A549 (cell line): ENCODE results near the gene PRSS53. TPM values are rescaled to one million over a fixed set of nuclear protein-coding genes. Genes with fewer than 3 reads are reported as not detected.

Source experiments
- ATAC-seq, 2 experiments: fragments of 200-7000 bp in 1 of 2; fragments of >200 bp in 1 of 2; cut with Nextera tagmentation in 1 of 2; cut with Tn5 transposase in 1 of 2; 3 replicates each; pipeline versions ENCODE4 v1.8.0 to v1.9.1; 2018 to 2020; ENCODE audit warnings: mild to moderate bottlenecking in 1 of 2, moderate library complexity in 1 of 2
- CTCF ChIA-PET: fragments of 300-600 bp; sonication (Branson Sonifier 250); formaldehyde crosslinking; extraction: SDS; loops from one replicate; lab custom pipeline; 2021; ENCODE audit warnings: antibody characterized with exemption, inconsistent platforms; lab: Yijun Ruan, JAX
- POLR2A ChIA-PET: fragments of 350-600 bp; formaldehyde crosslinking; extraction: SDS; loops from one replicate; lab custom pipeline; 2021; ENCODE audit warnings: antibody characterized with exemption, inconsistent platforms; lab: Yijun Ruan, JAX
- DNase-seq, 2 experiments: peaks; one replicate each; pipeline versions ENCODE4 v3.0.0 to v3.0.0-alpha.2; 2011 to 2016; ENCODE audit warnings: low read depth in 1 of 2, low spot score in 1 of 2
- FAIRE-seq: peaks from 2 replicates; lab custom pipeline; 2011; peaks lifted over from hg19 to GRCh38; lab: Jason Lieb, UNC
- H3K27ac ChIP-seq, 2 experiments: fragments of >200 bp; sonication (Bioruptor Twin); formaldehyde crosslinking; 3 replicates each; pipeline ENCODE4 v1.5.1; 2016 to 2017
- H3K4me1 ChIP-seq: fragments of >200 bp; sonication (Bioruptor Twin); formaldehyde crosslinking; 3 replicates; pipeline ENCODE4 v1.6.1; 2016
- H3K4me2 ChIP-seq: fragments of >200 bp; sonication (Bioruptor Twin); formaldehyde crosslinking; 3 replicates; pipeline ENCODE4 v1.6.1; 2016
- H3K4me3 ChIP-seq: fragments of >200 bp; sonication (Bioruptor Twin); formaldehyde crosslinking; 3 replicates; pipeline ENCODE4 v1.5.1; 2016
- H3K9me3 ChIP-seq: fragments of >200 bp; sonication (Bioruptor Twin); formaldehyde crosslinking; 3 replicates; pipeline ENCODE4 v1.6.1; 2016
- BCL3 ChIP-seq: fragments of >200 bp; sonication (Bioruptor Twin); formaldehyde crosslinking; IDR thresholded peaks from 3 replicates; pipeline ENCODE4 v1.6.1; 2016
- CBX2 ChIP-seq: fragments of 200-600 bp; sonication (generic); IDR thresholded peaks from 2 replicates; pipeline ENCODE4 v1.6.1; 2016; ENCODE audit warnings: low read depth, mild to moderate bottlenecking, borderline replicate concordance
- CBX8 ChIP-seq: fragments of 200-600 bp; sonication (generic); IDR thresholded peaks from 2 replicates; pipeline ENCODE4 v1.6.1; 2016
- CHD2 ChIP-seq: fragments of 150-350 bp; IDR thresholded peaks from 2 replicates; pipeline ENCODE4 v1.6.1; 2014; ENCODE audit warnings: low read length; ENCODE audit not compliant: partially characterized antibody
- E2F6 ChIP-seq: IDR thresholded peaks from 2 replicates; pipeline ENCODE4 v1.6.1; 2012; ENCODE audit warnings: low read depth, borderline replicate concordance
- ELK1 ChIP-seq: fragments of 150-350 bp; IDR thresholded peaks from 2 replicates; pipeline ENCODE4 v1.6.1; 2014; ENCODE audit warnings: low read depth, mild to moderate bottlenecking, low read length
- ESRRA ChIP-seq: fragments of 150-350 bp; IDR thresholded peaks from 2 replicates; pipeline ENCODE4 v1.6.1; 2014; ENCODE audit warnings: mild to moderate bottlenecking, low read length, borderline replicate concordance
- FOSB ChIP-seq: fragments of 250-450 bp; sonication (Bioruptor Pico); IDR thresholded peaks from 2 replicates; pipeline ENCODE4 v1.5.0; 2020; ENCODE audit warnings: mild to moderate bottlenecking, moderate library complexity
- FOSL2 ChIP-seq, 2 experiments: fragments of 450-650 bp in 1 of 2; fragments of >200 bp in 1 of 2; sonication (Bioruptor Twin) in 1 of 2; formaldehyde crosslinking; IDR thresholded peaks; 2 replicates each; pipeline versions ENCODE4 v1.5.0 to v1.6.1; 2016 to 2020; ENCODE audit warnings: mild to moderate bottlenecking in 1 of 2, moderate library complexity in 1 of 2
- FOXS1 ChIP-seq: fragments of 250-450 bp; sonication (Bioruptor Pico); IDR thresholded peaks from 2 replicates; pipeline ENCODE4 v1.5.0; 2020; ENCODE audit warnings: mild to moderate bottlenecking, moderate library complexity
- GATA3 ChIP-seq: IDR thresholded peaks from 2 replicates; pipeline ENCODE4 v1.6.1; 2012; ENCODE audit warnings: borderline replicate concordance
- HEYL ChIP-seq: fragments of 250-450 bp; sonication (Bioruptor Pico); IDR thresholded peaks from 2 replicates; pipeline ENCODE4 v1.8.0; 2021; ENCODE audit warnings: mild to moderate bottlenecking, moderate library complexity
- HMGXB4 ChIP-seq: fragments of 250-450 bp; sonication (Bioruptor Pico); IDR thresholded peaks from 2 replicates; pipeline ENCODE4 v1.5.0; 2021; ENCODE audit warnings: mild to moderate bottlenecking, moderate library complexity, borderline replicate concordance
- HOXB5 ChIP-seq: fragments of 250-450 bp; sonication (Bioruptor Pico); IDR thresholded peaks from 2 replicates; pipeline ENCODE4 v1.5.0; 2020; ENCODE audit warnings: mild to moderate bottlenecking, moderate library complexity
- JUN ChIP-seq, 2 experiments: fragments of >200 bp; sonication (Bioruptor Twin); formaldehyde crosslinking; IDR thresholded peaks; 2 replicates in 1 of 2; 3 replicates in 1 of 2; pipeline ENCODE4 v1.6.1; 2016 to 2017
- JUNB ChIP-seq: fragments of >200 bp; sonication (Bioruptor Twin); formaldehyde crosslinking; IDR thresholded peaks from 2 replicates; pipeline ENCODE4 v1.6.1; 2016
- MAZ ChIP-seq: fragments of 150-350 bp; IDR thresholded peaks from 2 replicates; pipeline ENCODE4 v1.6.1; 2014; ENCODE audit warnings: antibody characterized with exemption, low read depth, low read length, borderline replicate concordance
- NR3C1 ChIP-seq: fragments of >200 bp; sonication (Bioruptor Twin); formaldehyde crosslinking; IDR thresholded peaks from 3 replicates; pipeline ENCODE4 v1.6.1; 2017
- POLR2A ChIP-seq: IDR thresholded peaks from 2 replicates; pipeline ENCODE4 v1.6.1; 2012; ENCODE audit warnings: mild to moderate bottlenecking, low read length
- RFX5 ChIP-seq: fragments of 450-650 bp; IDR thresholded peaks from 2 replicates; pipeline ENCODE4 v1.7.1; 2014; ENCODE audit warnings: antibody characterized with exemption, mild to moderate bottlenecking, moderate library complexity
- SREBF2 ChIP-seq: fragments of 450-650 bp; IDR thresholded peaks from 2 replicates; pipeline ENCODE4 v1.6.1; 2014; ENCODE audit warnings: mild to moderate bottlenecking, moderate library complexity
- TP53 ChIP-seq: fragments of 250-450 bp; sonication (Bioruptor Pico); IDR thresholded peaks from 2 replicates; pipeline ENCODE4 v1.5.0; 2021; ENCODE audit warnings: mild to moderate bottlenecking, moderate library complexity
- ZC3H11A ChIP-seq: fragments of 450-650 bp; IDR thresholded peaks from 2 replicates; pipeline ENCODE4 v1.6.1; 2014; ENCODE audit warnings: antibody characterized with exemption, mild to moderate bottlenecking
- ZFP36 ChIP-seq: fragments of 450-650 bp; IDR thresholded peaks from 2 replicates; pipeline ENCODE4 v1.6.1; 2014; ENCODE audit warnings: borderline replicate concordance; ENCODE audit not compliant: partially characterized antibody
- ZNF302 ChIP-seq: fragments of 250-450 bp; sonication (Bioruptor Pico); IDR thresholded peaks from 2 replicates; pipeline ENCODE4 v1.9.0; 2021; ENCODE audit warnings: inconsistent platforms, mild to moderate bottlenecking, moderate library complexity
- ZSCAN20 ChIP-seq: fragments of 250-450 bp; sonication (Bioruptor Pico); IDR thresholded peaks from 2 replicates; pipeline ENCODE4 v1.8.0; 2022; ENCODE audit warnings: mild to moderate bottlenecking, moderate library complexity
- WGBS: methylation state at CpG from one replicate; pipeline ENCODE4 v1.1.6; 2017; ENCODE audit errors: missing lambda C conversion rate; 5-methylcytosine and 5-hydroxymethylcytosine counted together
- polyA plus RNA-seq, 4 experiments: library from polyadenylated mRNA; depleted of rRNA in 3 of 4; stranded (reverse); fragments of >200 nt; fragmentation: RNase III in 1 of 4; extraction: RNeasy Plus Mini Kit Qiagen cat#74134 plus additional on column Dnase treatment in 1 of 4; gene quantifications; 2 replicates in 3 of 4; 3 replicates in 1 of 4; pipeline ENCODE4 v1.2.3, GENCODE V29; 2011 to 2017

The PRSS53 gene
- polyA plus RNA-seq, 2 of the 4 experiments (the other 2 are of a cell fraction): 0.79 to 1.5 TPM

- 82% methylated on average over 18 of the region's 26 CpGs for WGBS
- no peak for ATAC-seq
- ChIA-PET POLR2A (interaction anchor here (1.0 kb wide), 1 partner anchor 60 kb away, joined by 3 read pairs; no protein-coding TSS in a partner anchor), CTCF (no interaction called here)
- no peak overlapping the region for H3K4me2 ChIP-seq
- no peaks in the 10 kb centered on the region for H3K4me1 ChIP-seq
- H3K27ac ChIP-seq: no peak overlapping the region
- TF ChIP-seq NR3C1: no peak
- no peak for TF ChIP-seq FOSB (CRISPR knock-in tag)
- TF ChIP-seq BCL3: no peak
- TF ChIP-seq JUN (IDR thresholded peaks at IDR 0.05): no peak
- TF ChIP-seq E2F6: no peak
- no peak for TF ChIP-seq FOSL2 (IDR thresholded peaks at IDR 0.05)
- TF ChIP-seq FOSL2 (CRISPR knock-in tag; IDR thresholded peaks at IDR 0.05): no peak
- no peak for TF ChIP-seq FOXS1
- TF ChIP-seq TP53 (CRISPR knock-in tag): no peak
- no peak for TF ChIP-seq HOXB5 (CRISPR knock-in tag)
- TF ChIP-seq ELK1: no peak
- TF ChIP-seq SREBF2: no peak
- TF ChIP-seq ZFP36: no peak
- TF ChIP-seq JUNB: no peak
- H3K4me3 ChIP-seq: no peak overlapping the region
- no peaks in the 10 kb centered on the region for H3K9me3 ChIP-seq
- FAIRE-seq: no peak
- no peak for DNase-seq
Measured at GRCh38 chr16:31081428-31082351, 7.1 kb downstream of the PRSS53 start.

- H3K27ac ChIP-seq: no peak overlapping the region
- POLR2A ChIA-PET: interaction anchor here (1.0 kb wide), 1 partner anchor 61 kb away, joined by 3 read pairs; no protein-coding TSS in a partner anchor
- no peak for FAIRE-seq
Measured at GRCh38 chr16:31080756-31081419, 7.9 kb downstream of the PRSS53 start.

GRCh38 chr16:31080035-31080629 is 8.6 kb downstream of the PRSS53 start:
- no peaks in the 10 kb centered on the region for H3K9me3 ChIP-seq
- no peak overlapping the region for H3K27ac ChIP-seq
- ATAC-seq (no peak), FAIRE-seq (no peak), DNase-seq (no peak)
- TF ChIP-seq BCL3 (no peak), GATA3 (no peak), FOXS1 (no peak), ESRRA (no peak), TP53 (CRISPR knock-in tag) (no peak), JUN (IDR thresholded peaks at IDR 0.05) (no peak), HMGXB4 (CRISPR knock-in tag) (no peak), RFX5 (no peak), CBX8 (no peak), FOSL2 (IDR thresholded peaks at IDR 0.05) (no peak), FOSL2 (CRISPR knock-in tag; IDR thresholded peaks at IDR 0.05) (no peak), CBX2 (no peak), ZNF302 (CRISPR knock-in tag) (no peak), CHD2 (no peak)
- no peak overlapping the region for H3K4me3 ChIP-seq
- ChIA-PET POLR2A (no interaction called here), CTCF (interaction anchor here (1.6 kb wide), 2 partner anchors 30 to 62 kb away, joined by 4 to 5 read pairs; no protein-coding TSS in a partner anchor)
- WGBS: 95% methylated on average over 28 of the region's 40 CpGs
- H3K4me2 ChIP-seq: no peak overlapping the region
- H3K4me1 ChIP-seq: peaks cover 7% of the 10 kb centered on the region; the same call in 2 of the 3 replicates

More at GRCh38 chr16:31080756-31081419, 7.9 kb downstream of the PRSS53 start:
- H3K4me3 ChIP-seq: no peak overlapping the region
- no peak for DNase-seq
- H3K9me3 ChIP-seq: no peaks in the 10 kb centered on the region
- WGBS: 94% methylated on average over 12 of the region's 13 CpGs
- H3K4me1 ChIP-seq: no peaks in the 10 kb centered on the region; the same call in 2 of the 3 replicates
- no peak for ATAC-seq
- TF ChIP-seq CHD2: no peak
- TF ChIP-seq ZFP36: no peak
- no peak for TF ChIP-seq HEYL (CRISPR knock-in tag)
- TF ChIP-seq ZC3H11A: no peak
- TF ChIP-seq MAZ: no peak
- TF ChIP-seq POLR2A: no peak
- TF ChIP-seq ZSCAN20: no peak
- H3K4me2 ChIP-seq: no peak overlapping the region
- CTCF ChIA-PET: interaction anchor here (1.6 kb wide), 2 partner anchors 31 to 61 kb away, joined by 4 to 5 read pairs; no protein-coding TSS in a partner anchor
